Osteoblast (primary cell): ENCODE measurements around the gene PTPRT. TPM values are rescaled to one million over a fixed set of nuclear protein-coding genes. Genes with fewer than 3 reads are reported as not detected.
"Not testable (repeated sequence)": the region's sequence is repeated elsewhere in the genome, so short reads cannot be mapped to it uniquely, and the experiment has no call there.

Experiments used
- DNase-seq: peaks from one replicate; pipeline ENCODE4 v3.0.0; 2011; ENCODE audit warnings: low spot score, mixed read lengths; ENCODE audit not compliant: insufficient read length; ENCODE audit errors: missing footprints
- H2AFZ ChIP-seq: 2 replicates; pipeline ENCODE4 v1.6.0; 2011; ENCODE audit warnings: mild to moderate bottlenecking, low read length
- H3K27ac ChIP-seq: 2 replicates; pipeline ENCODE4 v1.5.1; 2011; ENCODE audit warnings: mild to moderate bottlenecking, low read depth, low read length, moderate library complexity
- H3K27me3 ChIP-seq: 2 replicates; pipeline ENCODE4 v1.6.0; 2012; ENCODE audit warnings: mild to moderate bottlenecking, control low read depth, inconsistent platforms, low read length, moderate library complexity; ENCODE audit not compliant: insufficient read depth
- H3K36me3 ChIP-seq: 2 replicates; pipeline ENCODE4 v1.5.1; 2011; ENCODE audit warnings: mild to moderate bottlenecking, low read length, control low read depth, moderate library complexity; ENCODE audit not compliant: insufficient read depth
- H3K4me1 ChIP-seq: 2 replicates; pipeline ENCODE4 v1.5.1; 2011; ENCODE audit warnings: mild to moderate bottlenecking, low read length, control low read depth, moderate library complexity; ENCODE audit not compliant: insufficient read depth
- H3K4me2 ChIP-seq: 2 replicates; pipeline ENCODE4 v1.6.0; 2011; ENCODE audit warnings: mild to moderate bottlenecking, low read length; ENCODE audit not compliant: insufficient read depth
- H3K4me3 ChIP-seq: fragments of 200-600 bp; sonication (generic); 3 replicates; pipeline ENCODE4 v1.5.1; 2012; ENCODE audit warnings: mild to moderate bottlenecking, low read length, inconsistent platforms; ENCODE audit not compliant: insufficient read depth
- H3K79me2 ChIP-seq: 2 replicates; pipeline ENCODE4 v1.6.0; 2012; ENCODE audit warnings: mild to moderate bottlenecking, low read length, control low read depth, inconsistent platforms; ENCODE audit not compliant: insufficient read depth
- H3K9me3 ChIP-seq: 2 replicates; pipeline ENCODE4 v1.5.1; 2011; ENCODE audit warnings: low read depth, low read length, control low read depth
- H4K20me1 ChIP-seq: 2 replicates; pipeline ENCODE4 v1.6.0; 2012; ENCODE audit warnings: mild to moderate bottlenecking, low read length, control low read depth; ENCODE audit not compliant: insufficient read depth
- total RNA-seq: library from RNA; depleted of rRNA; stranded (reverse); fragments of >200 nt; gene quantifications from 2 replicates; pipeline ENCODE4 v1.2.3, GENCODE V29; 2012
- TF ChIP-seq, protein P1 (sequence below): IDR thresholded peaks from 2 replicates; pipeline ENCODE4 v1.5.1; 2011; ENCODE audit warnings: mild to moderate bottlenecking, low read depth, low read length, moderate library complexity; ENCODE audit errors: extremely low read depth

PTPRT gene
- total RNA-seq, 1 donor: not detected

DNA sequence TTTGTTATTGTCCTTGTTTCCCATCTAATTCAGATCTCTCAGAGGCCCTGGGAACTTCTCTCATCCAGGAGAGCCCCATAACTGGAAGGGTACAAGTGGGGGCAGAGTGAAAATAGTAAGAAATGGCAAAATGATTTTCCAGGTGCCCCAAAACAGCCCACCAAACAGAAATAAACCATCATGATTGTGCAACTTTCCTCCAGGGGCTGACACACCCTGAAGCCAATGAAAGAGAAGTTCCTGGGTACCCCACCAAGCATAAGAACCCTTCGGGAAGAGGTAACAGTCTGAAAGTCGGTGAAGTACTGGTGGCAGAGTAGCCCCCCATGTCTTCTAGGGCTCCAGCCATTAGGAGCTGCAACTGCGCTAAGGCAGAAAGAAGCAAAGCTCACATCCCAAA is 282.0 kb downstream of the PTPRT start:
- no peak overlapping the region for H2AFZ ChIP-seq
- H3K4me2 ChIP-seq: no peak overlapping the region
- H3K79me2 ChIP-seq: no peaks in the 10 kb centered on the region
- H3K27me3 ChIP-seq: no peaks in the 10 kb centered on the region
- TF ChIP-seq, protein P1, sequence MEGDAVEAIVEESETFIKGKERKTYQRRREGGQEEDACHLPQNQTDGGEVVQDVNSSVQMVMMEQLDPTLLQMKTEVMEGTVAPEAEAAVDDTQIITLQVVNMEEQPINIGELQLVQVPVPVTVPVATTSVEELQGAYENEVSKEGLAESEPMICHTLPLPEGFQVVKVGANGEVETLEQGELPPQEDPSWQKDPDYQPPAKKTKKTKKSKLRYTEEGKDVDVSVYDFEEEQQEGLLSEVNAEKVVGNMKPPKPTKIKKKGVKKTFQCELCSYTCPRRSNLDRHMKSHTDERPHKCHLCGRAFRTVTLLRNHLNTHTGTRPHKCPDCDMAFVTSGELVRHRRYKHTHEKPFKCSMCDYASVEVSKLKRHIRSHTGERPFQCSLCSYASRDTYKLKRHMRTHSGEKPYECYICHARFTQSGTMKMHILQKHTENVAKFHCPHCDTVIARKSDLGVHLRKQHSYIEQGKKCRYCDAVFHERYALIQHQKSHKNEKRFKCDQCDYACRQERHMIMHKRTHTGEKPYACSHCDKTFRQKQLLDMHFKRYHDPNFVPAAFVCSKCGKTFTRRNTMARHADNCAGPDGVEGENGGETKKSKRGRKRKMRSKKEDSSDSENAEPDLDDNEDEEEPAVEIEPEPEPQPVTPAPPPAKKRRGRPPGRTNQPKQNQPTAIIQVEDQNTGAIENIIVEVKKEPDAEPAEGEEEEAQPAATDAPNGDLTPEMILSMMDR: no peak
- no peak for DNase-seq
- H3K4me3 ChIP-seq: no peak overlapping the region
- H3K36me3 ChIP-seq: no peaks in the 10 kb centered on the region
- H3K9me3 ChIP-seq: no peaks in the 10 kb centered on the region
- H4K20me1 ChIP-seq: no peaks in the 10 kb centered on the region
- H3K27ac ChIP-seq: no peak overlapping the region
- H3K4me1 ChIP-seq: no peaks in the 10 kb centered on the region

DNA sequence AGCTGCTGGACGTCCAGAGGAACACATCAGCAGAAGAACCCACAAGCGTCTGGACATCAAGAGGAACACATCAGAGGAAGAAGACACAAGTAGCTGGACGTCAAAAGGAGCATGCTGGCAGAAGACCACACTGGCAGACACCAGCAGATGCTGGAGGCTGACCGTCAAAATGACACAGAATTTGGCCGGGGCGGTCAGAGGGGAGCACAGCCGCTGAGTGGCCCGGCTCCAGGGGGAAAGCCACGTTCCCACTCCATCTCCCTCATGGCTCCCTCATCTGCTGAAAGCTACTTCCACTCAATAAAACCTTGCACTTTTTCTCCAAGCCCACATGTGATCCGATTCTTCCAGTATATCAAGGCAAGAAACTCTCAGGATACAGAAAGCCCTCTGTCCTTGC is 283.6 kb downstream of the PTPRT start:
- TF ChIP-seq, protein P1: no peak
- Histone ChIP-seq H3K36me3 (no peaks in the 10 kb centered on the region), H3K4me2 (no peak overlapping the region), H4K20me1 (no peaks in the 10 kb centered on the region), H3K79me2 (no peaks in the 10 kb centered on the region), H3K27me3 (no peaks in the 10 kb centered on the region), H2AFZ (no peak overlapping the region), H3K4me3 (no peak overlapping the region), H3K27ac (no peak overlapping the region), H3K4me1 (no peaks in the 10 kb centered on the region), H3K9me3 (no peaks in the 10 kb centered on the region)
- DNase-seq: no peak

DNA sequence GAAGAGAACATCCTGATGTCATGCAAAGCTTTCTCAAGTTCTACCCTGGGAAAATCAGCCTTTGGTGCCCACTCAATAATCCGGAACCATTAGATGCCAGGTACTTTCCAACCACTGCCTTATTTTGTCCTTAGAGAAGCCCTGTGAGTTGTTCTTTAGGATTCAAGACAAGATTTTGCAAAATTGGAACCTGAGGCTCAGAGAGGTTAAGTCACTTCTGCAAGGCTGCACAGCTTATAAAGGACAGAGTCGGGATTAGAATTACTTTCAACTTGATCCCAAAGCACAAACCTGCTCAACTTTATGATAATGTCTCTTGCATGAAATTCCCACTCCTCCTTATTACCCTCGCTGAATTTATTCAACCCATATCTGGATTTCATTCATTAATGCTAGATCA is 287.2 kb downstream of the PTPRT start:
- Histone ChIP-seq H2AFZ (no peak overlapping the region), H3K4me2 (no peak overlapping the region), H3K27ac (no peak overlapping the region), H3K36me3 (no peaks in the 10 kb centered on the region), H3K79me2 (no peaks in the 10 kb centered on the region), H4K20me1 (no peaks in the 10 kb centered on the region), H3K27me3 (no peaks in the 10 kb centered on the region), H3K4me1 (no peaks in the 10 kb centered on the region), H3K4me3 (no peak overlapping the region), H3K9me3 (no peaks in the 10 kb centered on the region)
- TF ChIP-seq, protein P1: no peak
- no peak for DNase-seq

DNA sequence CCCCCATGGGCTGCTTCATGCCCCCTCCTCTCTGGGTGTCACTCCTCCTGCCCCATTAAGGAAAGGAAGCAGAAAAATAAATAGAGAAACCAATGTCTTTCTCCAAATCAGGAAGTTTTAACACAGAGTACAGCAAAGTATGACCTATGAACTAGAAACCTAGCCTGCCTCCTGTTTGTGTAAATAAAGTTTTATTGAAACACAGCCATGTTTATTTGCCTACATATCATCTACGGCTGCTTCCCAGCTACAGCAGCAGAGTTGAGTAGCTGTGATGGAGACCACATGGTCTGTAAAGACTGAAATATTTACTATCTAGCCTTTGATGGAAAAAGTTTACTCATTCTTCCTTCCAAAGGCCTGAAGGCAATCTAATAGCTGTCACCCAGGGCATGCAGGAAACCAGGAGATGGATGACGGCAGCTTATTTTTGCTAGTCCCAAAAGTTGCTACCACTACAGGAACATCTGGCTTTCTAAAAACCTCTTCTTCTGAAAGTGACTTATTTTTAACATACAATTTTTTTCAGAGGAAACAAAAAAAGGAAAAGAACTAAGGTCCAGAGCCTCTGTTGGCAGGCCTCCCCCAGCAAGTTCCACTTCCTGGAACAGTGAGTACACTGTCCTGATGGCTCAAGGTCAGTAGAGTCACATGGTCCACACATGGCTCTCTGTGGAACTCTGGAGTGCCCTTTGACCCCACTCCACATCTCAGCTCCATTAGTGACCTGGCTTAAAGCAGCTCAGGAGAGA is 287.8 kb downstream of the PTPRT start:
- Histone ChIP-seq H3K36me3 (no peaks in the 10 kb centered on the region), H2AFZ (no peak overlapping the region), H3K4me1 (no peaks in the 10 kb centered on the region), H3K27ac (no peak overlapping the region), H3K9me3 (no peaks in the 10 kb centered on the region), H3K4me3 (no peak overlapping the region), H3K27me3 (no peaks in the 10 kb centered on the region), H4K20me1 (no peaks in the 10 kb centered on the region), H3K79me2 (no peaks in the 10 kb centered on the region), H3K4me2 (no peak overlapping the region)
- TF ChIP-seq, protein P1: no peak
- DNase-seq: no peak

DNA sequence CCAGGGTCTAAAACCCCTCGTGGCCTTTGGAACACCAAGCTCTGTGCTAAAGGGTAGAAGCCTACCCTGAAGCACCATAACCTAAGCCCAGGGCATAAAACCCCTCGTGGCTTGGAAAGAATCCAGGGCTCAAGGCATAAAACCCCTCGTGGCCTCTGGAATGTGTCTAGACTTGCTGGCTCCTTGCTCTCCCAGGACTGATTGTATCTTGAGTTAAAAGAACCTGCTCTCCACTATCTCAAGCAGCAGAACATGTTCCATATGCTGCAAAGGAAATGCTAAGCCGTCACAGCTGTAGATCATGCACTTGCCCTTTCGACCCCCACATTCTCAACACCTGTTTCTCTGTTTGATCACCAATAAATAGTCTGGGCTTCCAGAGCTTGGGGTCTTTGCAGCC is 288.9 kb downstream of the PTPRT start:
- H3K27me3 ChIP-seq, H3K9me3 ChIP-seq, H2AFZ ChIP-seq, H3K27ac ChIP-seq, H3K4me3 ChIP-seq, H4K20me1 ChIP-seq, H3K4me2 ChIP-seq, H3K36me3 ChIP-seq, H3K4me1 ChIP-seq, H3K79me2 ChIP-seq, DNase-seq: not testable (repeated sequence)
